Measurements from ENCODE around the gene SPATA32.
"Not testable (repeated sequence)": the region's sequence is repeated elsewhere in the genome, so short reads cannot be mapped to it uniquely, and the experiment has no call there.

The SPATA32 gene

DNA sequence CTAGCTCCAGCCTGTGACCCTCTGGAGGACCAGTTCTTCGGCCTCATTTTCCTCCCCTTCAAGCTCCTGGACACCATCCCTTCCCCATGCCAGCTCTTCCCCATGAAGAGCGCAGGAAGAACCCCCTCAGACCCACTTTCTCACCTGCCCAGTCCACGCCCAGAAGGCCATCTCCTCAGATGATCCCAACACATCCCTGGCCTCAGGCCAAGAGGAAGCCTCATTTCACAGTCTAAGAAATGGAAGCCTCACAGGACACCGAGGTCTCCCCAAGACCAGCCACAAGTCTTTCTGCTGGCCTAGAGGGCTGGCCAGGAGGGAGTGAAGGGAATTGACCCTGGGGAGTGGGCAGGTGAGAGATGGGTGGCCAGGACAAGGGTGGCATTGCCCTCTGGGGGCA, 8.0 kb downstream of the SPATA32 start:
- H3K4me3 ChIP-seq (ENCODE audit: low read depth, low read length): no peak overlapping the region
- TF ChIP-seq, protein P1, sequence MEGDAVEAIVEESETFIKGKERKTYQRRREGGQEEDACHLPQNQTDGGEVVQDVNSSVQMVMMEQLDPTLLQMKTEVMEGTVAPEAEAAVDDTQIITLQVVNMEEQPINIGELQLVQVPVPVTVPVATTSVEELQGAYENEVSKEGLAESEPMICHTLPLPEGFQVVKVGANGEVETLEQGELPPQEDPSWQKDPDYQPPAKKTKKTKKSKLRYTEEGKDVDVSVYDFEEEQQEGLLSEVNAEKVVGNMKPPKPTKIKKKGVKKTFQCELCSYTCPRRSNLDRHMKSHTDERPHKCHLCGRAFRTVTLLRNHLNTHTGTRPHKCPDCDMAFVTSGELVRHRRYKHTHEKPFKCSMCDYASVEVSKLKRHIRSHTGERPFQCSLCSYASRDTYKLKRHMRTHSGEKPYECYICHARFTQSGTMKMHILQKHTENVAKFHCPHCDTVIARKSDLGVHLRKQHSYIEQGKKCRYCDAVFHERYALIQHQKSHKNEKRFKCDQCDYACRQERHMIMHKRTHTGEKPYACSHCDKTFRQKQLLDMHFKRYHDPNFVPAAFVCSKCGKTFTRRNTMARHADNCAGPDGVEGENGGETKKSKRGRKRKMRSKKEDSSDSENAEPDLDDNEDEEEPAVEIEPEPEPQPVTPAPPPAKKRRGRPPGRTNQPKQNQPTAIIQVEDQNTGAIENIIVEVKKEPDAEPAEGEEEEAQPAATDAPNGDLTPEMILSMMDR (IDR thresholded peaks at IDR 0.05; ENCODE audit: low read depth, low read length): no peak

DNA sequence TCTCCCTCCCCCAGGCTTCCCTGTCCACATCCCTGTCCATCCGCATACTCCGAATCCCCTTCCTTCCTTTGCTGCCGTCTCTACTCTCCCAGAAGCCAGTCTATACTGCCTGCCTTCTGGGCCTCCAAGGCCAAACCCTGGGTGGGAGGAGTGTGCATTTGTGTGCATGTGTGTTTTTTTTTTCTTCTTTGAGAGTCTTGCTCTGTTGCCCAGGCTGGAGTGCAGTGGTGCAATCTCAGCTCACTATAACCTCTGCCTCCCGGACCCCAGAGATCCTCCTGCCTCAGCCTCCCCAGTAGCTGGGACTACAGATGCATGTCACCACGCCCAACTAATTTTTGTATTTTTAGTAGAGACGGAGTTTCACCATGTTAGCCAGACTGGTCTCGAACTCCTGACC, 8.7 kb downstream of the SPATA32 start:
- not testable (repeated sequence) for H3K4me3 ChIP-seq (ENCODE audit: low read depth, low read length)

DNA sequence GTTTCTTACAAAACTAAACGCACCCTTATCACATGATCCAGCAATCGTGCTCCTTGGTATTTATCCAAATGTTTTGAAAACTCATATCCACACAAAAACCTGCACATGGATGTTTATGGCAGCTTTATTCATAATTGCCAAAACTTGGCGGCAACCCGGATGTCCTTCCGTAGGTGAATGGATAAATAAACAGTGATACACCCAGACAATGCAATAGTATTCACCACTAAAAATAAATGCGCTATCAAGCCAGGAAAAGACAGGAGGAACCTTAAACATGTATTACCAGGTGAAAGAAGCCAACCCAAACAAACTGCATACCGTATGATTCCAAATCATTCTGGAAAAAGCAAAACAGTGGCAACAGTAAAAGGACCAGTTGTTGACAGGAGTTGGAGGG, 10.0 kb downstream of the SPATA32 start:
- TF ChIP-seq, protein P1 (IDR thresholded peaks at IDR 0.05; ENCODE audit: low read depth, low read length): no peak

DNA sequence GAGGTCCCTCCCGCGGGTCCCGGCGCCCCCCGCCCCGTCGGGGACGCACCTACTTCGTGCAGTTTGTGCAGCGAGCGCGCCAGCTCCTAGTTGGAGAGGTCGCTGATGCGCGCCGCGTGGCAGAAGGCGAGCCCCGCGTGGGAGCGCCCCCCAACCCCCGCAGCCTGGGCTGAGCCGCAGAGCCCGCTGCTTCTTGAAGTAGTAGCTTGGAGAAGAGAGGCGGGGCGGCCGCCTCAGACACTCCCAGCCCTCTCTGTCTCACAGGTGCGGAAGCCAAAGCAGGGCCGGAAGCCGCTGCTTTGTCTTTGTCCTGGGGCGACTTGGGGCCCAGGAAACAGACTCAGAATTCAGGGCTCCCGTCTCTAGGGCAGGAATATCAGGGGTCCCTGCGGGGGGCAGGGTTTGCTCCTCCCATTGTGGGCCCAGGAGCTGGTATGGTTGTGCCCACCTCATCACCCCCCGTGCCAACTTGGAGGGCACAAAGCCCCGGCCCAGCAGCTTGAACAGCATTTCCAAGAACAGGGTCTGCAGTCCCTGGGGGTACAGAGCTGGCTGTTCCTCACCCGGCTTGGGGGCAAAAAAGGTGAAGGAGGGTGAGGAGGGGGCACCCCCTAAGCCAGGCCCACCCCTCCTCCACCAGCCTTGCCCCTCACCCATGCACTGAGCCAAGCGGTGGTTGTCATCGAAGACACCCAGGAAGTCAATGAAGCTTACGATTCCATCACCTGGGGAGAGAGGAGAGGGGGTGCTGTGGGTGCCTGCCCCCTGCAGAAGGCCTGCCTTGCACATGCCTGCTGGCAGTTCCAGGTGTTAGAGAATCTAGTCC, 13.5 kb downstream of the SPATA32 start:
- TF ChIP-seq, protein P1 (IDR thresholded peaks at IDR 0.05; ENCODE audit: low read depth, low read length): no peak
- H3K4me3 ChIP-seq (ENCODE audit: low read depth, low read length): peak overlapping the region; percentile 60

More for the DNA sequence above, 10.0 kb downstream of the SPATA32 start:
- H3K4me3 ChIP-seq (ENCODE audit: low read depth, low read length): no peak overlapping the region

DNA sequence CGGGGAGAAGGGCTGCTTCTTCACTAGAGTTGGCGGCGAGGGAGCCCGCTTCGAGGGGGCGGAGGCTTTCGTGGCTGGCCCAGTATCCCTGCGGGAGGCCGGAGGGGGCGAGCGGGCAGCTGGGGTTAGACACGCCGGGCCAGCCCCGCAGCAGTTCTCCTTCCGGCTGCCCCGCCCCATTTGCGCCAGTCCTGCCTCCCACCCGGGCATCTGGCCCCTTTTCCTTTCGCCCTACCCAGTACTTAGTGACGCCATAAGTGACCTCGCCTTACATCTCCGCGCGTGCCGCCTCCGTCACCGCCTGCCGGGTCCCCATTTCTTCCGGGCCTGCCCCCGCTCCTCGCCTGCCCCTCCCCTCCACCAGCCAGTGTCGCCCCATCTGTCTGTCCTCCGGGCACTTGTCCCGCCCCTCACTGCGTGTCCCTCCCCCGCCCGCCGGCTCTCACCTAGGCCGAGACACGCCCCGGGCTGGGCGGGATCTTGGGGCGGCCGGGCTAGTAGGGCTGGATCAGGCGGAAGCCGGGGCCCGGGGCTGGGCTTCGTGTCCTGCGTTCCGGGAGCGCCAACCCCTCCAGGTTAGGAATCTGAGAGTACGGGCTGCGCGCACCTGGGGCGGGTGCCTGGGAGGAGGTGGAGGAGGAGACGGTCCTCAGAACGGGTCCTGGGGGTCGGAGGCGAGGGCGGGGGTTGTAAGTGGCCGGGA, 14.3 kb downstream of the SPATA32 start:
- TF ChIP-seq, protein P1 (IDR thresholded peaks at IDR 0.05; ENCODE audit: low read depth, low read length): no peak
- peak overlapping the region; percentile 60 for H3K4me3 ChIP-seq (ENCODE audit: low read depth, low read length)

DNA sequence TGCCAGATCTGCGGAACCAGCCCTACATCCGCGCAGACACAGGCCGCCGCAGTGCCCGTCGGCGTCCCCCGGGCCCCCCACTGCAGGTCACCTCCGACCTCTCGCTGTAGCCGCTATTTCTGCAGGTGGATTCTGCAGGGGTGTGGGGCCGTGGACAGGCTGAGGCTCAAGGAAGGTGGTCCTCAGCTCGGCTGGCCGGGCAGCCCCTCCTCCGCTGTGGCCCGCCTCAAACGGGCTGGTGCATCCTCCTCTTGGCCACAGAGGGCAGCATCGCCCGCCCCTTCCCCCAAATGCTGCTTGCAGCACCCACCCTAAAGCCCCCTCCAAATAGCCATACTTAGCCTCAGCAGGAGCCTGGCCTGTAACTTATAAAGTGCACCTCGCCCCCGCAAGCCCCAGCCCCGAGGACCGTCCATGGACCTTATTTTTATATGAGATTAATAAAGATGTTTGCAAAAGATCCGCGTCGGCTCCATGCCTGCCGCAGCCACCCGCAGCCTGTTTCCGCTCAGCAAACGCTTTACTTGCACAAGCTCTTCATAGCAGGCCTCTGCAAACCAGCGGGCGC, 14.9 kb downstream of the SPATA32 start:
- TF ChIP-seq, protein P1 (IDR thresholded peaks at IDR 0.05; ENCODE audit: low read depth, low read length): peak; percentile 58
- H3K4me3 ChIP-seq (ENCODE audit: low read depth, low read length): peak overlapping the region; percentile 60

DNA sequence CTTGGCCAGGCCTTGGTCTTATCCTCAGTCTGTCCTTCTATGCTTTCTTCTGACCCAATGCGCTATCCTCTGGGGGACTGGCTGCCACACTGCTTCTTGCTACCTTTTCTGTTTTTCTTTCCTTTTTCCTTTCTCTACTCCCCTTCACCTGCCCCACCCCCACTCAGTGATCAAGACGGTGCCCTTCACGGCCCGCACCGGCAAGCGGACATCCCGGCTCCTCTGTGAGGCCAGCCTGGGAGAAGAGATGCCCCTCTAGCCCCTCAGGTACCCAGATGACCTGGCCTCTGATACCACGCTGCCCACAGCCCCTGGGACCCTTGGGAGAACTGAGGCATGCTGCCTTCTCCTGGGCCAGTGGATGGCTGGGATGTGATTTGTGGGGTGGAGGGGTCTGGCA, 15.6 kb downstream of the SPATA32 start:
- TF ChIP-seq, protein P1 (IDR thresholded peaks at IDR 0.05; ENCODE audit: low read depth, low read length): no peak
- H3K4me3 ChIP-seq (ENCODE audit: low read depth, low read length): peak overlapping the region; percentile 60
